Measurements from ENCODE around the gene OSCP1. TPM values are rescaled to one million over a fixed set of nuclear protein-coding genes. Genes with fewer than 3 reads are reported as not detected.

OSCP1 gene
- total and polyA plus RNA-seq, 2 donors (not counting 1 experiment from before 2014, with no cell fraction given): 0.16 to 0.94 TPM

DNA sequence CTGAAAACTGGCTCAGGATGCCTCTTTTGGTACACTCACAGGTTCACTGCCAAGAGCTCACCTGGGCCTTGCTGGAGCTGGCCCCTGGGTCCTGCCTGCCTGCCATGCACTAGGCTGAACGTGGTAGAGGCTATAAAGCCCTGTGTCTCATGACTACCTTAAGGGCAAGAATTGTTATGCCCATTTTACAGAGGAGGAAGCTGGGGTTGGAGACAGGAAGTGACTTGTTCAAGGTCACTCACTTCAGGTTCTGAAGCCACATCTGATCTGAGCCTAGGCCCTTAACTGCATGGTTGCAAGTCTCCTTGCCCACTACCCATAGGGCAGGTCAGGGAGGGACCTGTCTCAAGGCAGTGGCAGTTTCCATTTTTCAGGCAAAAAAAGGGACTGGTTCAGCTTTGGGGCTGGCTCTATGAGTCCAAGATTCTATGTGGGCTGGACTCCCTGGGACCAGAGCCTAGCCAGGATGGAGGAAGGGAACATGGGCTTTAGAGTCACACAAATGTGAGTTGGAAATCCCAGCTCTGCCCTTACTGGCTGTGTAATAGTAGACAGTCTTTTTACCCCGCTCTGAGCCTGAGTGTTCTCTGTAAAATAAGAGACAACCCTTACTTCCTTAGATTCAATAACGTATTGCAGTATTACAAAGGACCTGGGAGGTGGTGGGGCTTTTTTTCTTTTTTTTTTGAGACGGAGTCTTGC lies 72.3 kb downstream of the OSCP1 start:
- peak overlapping the region; percentile 33 for H3K4me2 ChIP-seq (replicated peaks; ENCODE audit: low read depth, low read length, poor library complexity, severe bottlenecking)

More for the DNA sequence above, 72.3 kb downstream of the OSCP1 start:
- peak overlapping the region; percentile 33 for H3K4me3 Mint-ChIP-seq
- peaks cover 33% of the 10 kb centered on the region for H4K20me1 ChIP-seq (ENCODE audit: control insufficient read depth, insufficient read depth, low read length, poor library complexity, severe bottlenecking)
- peak overlapping the region; percentile 57 to 77 for H3K27ac ChIP-seq (ENCODE audit: low read length in 2 of 2)
- 50% methylated on average over 1 of the region's 4 CpGs for WGBS (ENCODE audit: insufficient coverage)
- H3K9me3 ChIP-seq (ENCODE audit: control extremely low read depth in 1 of 3, control insufficient read depth in 2 of 3, insufficient read depth in 1 of 3, low read length in 2 of 3): no peaks in the 10 kb centered on the region
- no peak overlapping the region for H3K4me3 ChIP-seq (ENCODE audit: control extremely low read depth in 1 of 5, extremely low read depth in 1 of 5, insufficient read depth in 1 of 5, low read depth in 2 of 5, low read length in 4 of 5)
- H3K9me3 Mint-ChIP-seq (ENCODE audit: insufficient read depth): no peaks in the 10 kb centered on the region
- intact Hi-C loops (cut with micrococcal nuclease): no loop called here
- peak overlapping the region; percentile 89 for H3K27ac Mint-ChIP-seq
- no peak overlapping the region for H3K9ac ChIP-seq (ENCODE audit: low read length)
- H3K4me1 Mint-ChIP-seq: peaks cover 76% of the 10 kb centered on the region
- CTCF ChIA-PET: interaction anchor here (1.7 kb wide), 1 partner anchor 9 kb away, joined by 6 read pairs; no protein-coding TSS in a partner anchor
- TF ChIP-seq EZH2 (IDR thresholded peaks at IDR 0.05; ENCODE audit: borderline replicate concordance, insufficient read depth, low read depth, low read length, poor library complexity, severe bottlenecking): no peak
- TF ChIP-seq, protein P1, sequence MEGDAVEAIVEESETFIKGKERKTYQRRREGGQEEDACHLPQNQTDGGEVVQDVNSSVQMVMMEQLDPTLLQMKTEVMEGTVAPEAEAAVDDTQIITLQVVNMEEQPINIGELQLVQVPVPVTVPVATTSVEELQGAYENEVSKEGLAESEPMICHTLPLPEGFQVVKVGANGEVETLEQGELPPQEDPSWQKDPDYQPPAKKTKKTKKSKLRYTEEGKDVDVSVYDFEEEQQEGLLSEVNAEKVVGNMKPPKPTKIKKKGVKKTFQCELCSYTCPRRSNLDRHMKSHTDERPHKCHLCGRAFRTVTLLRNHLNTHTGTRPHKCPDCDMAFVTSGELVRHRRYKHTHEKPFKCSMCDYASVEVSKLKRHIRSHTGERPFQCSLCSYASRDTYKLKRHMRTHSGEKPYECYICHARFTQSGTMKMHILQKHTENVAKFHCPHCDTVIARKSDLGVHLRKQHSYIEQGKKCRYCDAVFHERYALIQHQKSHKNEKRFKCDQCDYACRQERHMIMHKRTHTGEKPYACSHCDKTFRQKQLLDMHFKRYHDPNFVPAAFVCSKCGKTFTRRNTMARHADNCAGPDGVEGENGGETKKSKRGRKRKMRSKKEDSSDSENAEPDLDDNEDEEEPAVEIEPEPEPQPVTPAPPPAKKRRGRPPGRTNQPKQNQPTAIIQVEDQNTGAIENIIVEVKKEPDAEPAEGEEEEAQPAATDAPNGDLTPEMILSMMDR (IDR thresholded peaks at IDR 0.05): no peak
- peaks cover 0 to 25% of the 10 kb centered on the region in 2 experiments for H3K36me3 ChIP-seq (replicated peaks in 1 of 2; ENCODE audit: control extremely low read depth in 1 of 2, control insufficient read depth in 1 of 2, extremely low read depth in 1 of 2, insufficient read depth in 2 of 2, low read length in 1 of 2)
- no peak for ATAC-seq (ENCODE audit: low read depth)
- no peaks in the 10 kb centered on the region for H3K27me3 Mint-ChIP-seq
- peaks cover 100% of the 10 kb centered on the region for H3K79me2 ChIP-seq (ENCODE audit: control insufficient read depth, insufficient read depth, low read length)
- DNase-seq: no peak
- H2AFZ ChIP-seq (ENCODE audit: insufficient read depth, low read depth, low read length, poor library complexity, severe bottlenecking): no peak overlapping the region
- peaks cover 56 to 76% of the 10 kb centered on the region in 2 donors for H3K4me1 ChIP-seq (ENCODE audit: control insufficient read depth in 2 of 2, insufficient read depth in 2 of 2, low read length in 2 of 2)
- POLR2A ChIA-PET: interaction anchor here (0.6 to 1.4 kb wide), 3 partner anchors 9 to 145 kb away, joined by 3 to 4 read pairs (median 4); no protein-coding TSS in a partner anchor
- H3K27me3 ChIP-seq (replicated peaks in 1 of 4; ENCODE audit: control extremely low read depth in 1 of 4, control insufficient read depth in 3 of 4, insufficient read depth in 4 of 4, low read length in 3 of 4): no peaks in the 10 kb centered on the region
